Measurements from ENCODE around the gene CDC25A. TPM values are rescaled to one million over a fixed set of nuclear protein-coding genes. Genes with fewer than 3 reads are reported as not detected.
A peak's percentile ranks its signal among the peaks of the same experiment; 100 is the strongest.

The CDC25A gene
- total and polyA plus RNA-seq, 2 of the 13 experiments (the other 11 are each of a cell fraction or from before 2014, with no cell fraction given): 7.9 to 45.4 TPM

DNA sequence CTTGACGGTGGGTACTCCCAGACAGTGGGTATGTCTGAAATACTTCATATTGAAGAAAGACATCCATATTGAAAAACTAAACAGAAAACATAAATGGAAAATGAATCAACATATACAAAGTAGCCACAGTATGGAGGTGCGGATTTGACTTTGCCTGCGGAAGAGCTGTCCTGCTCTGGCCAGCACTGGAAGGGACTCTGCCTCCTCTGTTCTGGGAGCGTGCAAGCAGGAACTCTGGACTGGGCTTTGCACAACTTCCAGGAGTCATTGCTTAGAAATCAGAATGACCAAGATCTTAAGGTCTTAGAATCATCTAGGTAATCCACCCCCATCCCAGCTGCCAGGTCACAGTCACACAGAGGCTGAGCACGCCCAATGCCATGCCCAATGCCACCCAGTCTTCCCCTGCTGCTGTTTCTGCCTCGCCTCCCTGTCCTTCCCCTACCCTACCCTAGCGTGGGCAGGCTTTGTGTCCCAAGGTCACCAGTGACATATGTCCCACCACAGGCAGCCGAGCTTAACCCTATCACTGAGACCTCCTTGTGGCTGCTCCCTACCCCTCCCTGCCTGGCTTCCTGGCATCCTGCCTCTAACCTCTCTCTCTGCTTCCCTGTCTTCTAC, 36.3 kb downstream of the CDC25A start (continued):
- TF ChIP-seq, protein P1, sequence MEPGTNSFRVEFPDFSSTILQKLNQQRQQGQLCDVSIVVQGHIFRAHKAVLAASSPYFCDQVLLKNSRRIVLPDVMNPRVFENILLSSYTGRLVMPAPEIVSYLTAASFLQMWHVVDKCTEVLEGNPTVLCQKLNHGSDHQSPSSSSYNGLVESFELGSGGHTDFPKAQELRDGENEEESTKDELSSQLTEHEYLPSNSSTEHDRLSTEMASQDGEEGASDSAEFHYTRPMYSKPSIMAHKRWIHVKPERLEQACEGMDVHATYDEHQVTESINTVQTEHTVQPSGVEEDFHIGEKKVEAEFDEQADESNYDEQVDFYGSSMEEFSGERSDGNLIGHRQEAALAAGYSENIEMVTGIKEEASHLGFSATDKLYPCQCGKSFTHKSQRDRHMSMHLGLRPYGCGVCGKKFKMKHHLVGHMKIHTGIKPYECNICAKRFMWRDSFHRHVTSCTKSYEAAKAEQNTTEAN (CRISPR knock-in tag; conservative IDR thresholded peaks at IDR 0.05): no peak
- TF ChIP-seq, protein P2, sequence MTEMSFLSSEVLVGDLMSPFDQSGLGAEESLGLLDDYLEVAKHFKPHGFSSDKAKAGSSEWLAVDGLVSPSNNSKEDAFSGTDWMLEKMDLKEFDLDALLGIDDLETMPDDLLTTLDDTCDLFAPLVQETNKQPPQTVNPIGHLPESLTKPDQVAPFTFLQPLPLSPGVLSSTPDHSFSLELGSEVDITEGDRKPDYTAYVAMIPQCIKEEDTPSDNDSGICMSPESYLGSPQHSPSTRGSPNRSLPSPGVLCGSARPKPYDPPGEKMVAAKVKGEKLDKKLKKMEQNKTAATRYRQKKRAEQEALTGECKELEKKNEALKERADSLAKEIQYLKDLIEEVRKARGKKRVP (CRISPR knock-in tag; IDR thresholded peaks at IDR 0.05): 0 out of 4 replicates have a peak, but pooled peaks of 1 of the 2 experiments have one; percentile 2
- TF ChIP-seq, protein P3, sequence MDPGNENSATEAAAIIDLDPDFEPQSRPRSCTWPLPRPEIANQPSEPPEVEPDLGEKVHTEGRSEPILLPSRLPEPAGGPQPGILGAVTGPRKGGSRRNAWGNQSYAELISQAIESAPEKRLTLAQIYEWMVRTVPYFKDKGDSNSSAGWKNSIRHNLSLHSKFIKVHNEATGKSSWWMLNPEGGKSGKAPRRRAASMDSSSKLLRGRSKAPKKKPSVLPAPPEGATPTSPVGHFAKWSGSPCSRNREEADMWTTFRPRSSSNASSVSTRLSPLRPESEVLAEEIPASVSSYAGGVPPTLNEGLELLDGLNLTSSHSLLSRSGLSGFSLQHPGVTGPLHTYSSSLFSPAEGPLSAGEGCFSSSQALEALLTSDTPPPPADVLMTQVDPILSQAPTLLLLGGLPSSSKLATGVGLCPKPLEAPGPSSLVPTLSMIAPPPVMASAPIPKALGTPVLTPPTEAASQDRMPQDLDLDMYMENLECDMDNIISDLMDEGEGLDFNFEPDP (CRISPR knock-in tag; conservative IDR thresholded peaks at IDR 0.05): 0 out of 2 replicates have a peak, but pooled peaks have one; percentile 62
- TF ChIP-seq ZNF224 (CRISPR knock-in tag; IDR thresholded peaks at IDR 0.05): no peak
- TF ChIP-seq ZNF619 (CRISPR knock-in tag; IDR thresholded peaks at IDR 0.05): 0 out of 2 replicates have a peak, but pooled peaks have one; percentile 14
- 0 out of 2 replicates have a peak, but pooled peaks have one; percentile 11 for TF ChIP-seq ZNF605 (CRISPR knock-in tag; IDR thresholded peaks at IDR 0.05)
- 0 out of 2 replicates have a peak, but pooled peaks have one; percentile 52 for TF ChIP-seq DNMT3B (CRISPR knock-in tag; conservative IDR thresholded peaks at IDR 0.05)
- no peak for TF ChIP-seq HMG20B (CRISPR knock-in tag; conservative IDR thresholded peaks at IDR 0.05)
- 0 out of 2 replicates have a peak, but pooled peaks have one; percentile 33 for TF ChIP-seq HNRNPL (IDR thresholded peaks at IDR 0.05; ENCODE audit: low read depth, low read length)
- peak; percentile 23; the same call in 1 of the 2 replicates for TF ChIP-seq MYC (CRISPR knock-in tag; IDR thresholded peaks at IDR 0.05; ENCODE audit: borderline replicate concordance)
